B cell (primary cell): ENCODE results near the gene MYL12A. TPM values are rescaled to one million over a fixed set of nuclear protein-coding genes. Genes with fewer than 3 reads are reported as not detected.
A peak's percentile ranks its signal among the peaks of the same experiment; 100 is the strongest.

Source experiments
- ATAC-seq: fragments of 200-7000 bp; cut with Tn5 transposase; one replicate; pipeline ENCODE4 v1.10.0; 2021; ENCODE audit warnings: low read depth, mild to moderate bottlenecking, moderate number of reproducible peaks, moderate library complexity
- CTCF ChIA-PET: fragments of 350-600 bp; sonication (Branson Sonifier 250); formaldehyde crosslinking; loops from one replicate; lab custom pipeline; 2021; ENCODE audit warnings: antibody characterized with exemption, inconsistent platforms; lab: Charles Lee
- POLR2A ChIA-PET: fragments of 350-600 bp; sonication (Branson Sonifier 250); formaldehyde crosslinking; loops from one replicate; lab custom pipeline; 2021; ENCODE audit warnings: antibody characterized with exemption; lab: Charles Lee
- DNase-seq: peaks from one replicate; pipeline ENCODE4 v3.0.0; 2013
- H2AFZ ChIP-seq: 2 replicates; pipeline ENCODE4 v1.6.1; 2012; ENCODE audit warnings: mild to moderate bottlenecking, low read depth, low read length; ENCODE audit not compliant: insufficient read depth, poor library complexity, severe bottlenecking
- H3K27ac ChIP-seq, 2 donors: 1 replicate in 1 of 2; 2 replicates in 1 of 2; pipeline ENCODE4 v1.5.1; 2012 to 2013; ENCODE audit warnings: low read length in 2 of 2, mild to moderate bottlenecking in 2 of 2, moderate library complexity in 1 of 2
- H3K27me3 ChIP-seq, 4 experiments: fragments of 200-600 bp in 1 of 4; sonication (generic) in 1 of 4; replicated peaks in 1 of 4; 1 replicate in 2 of 4; 2 replicates in 2 of 4; pipeline versions ENCODE4 v1.6.1 to v1.7.0; 2013 to 2016; ENCODE audit warnings: low read length in 3 of 4, mild to moderate bottlenecking in 2 of 4, mixed read lengths in 1 of 4, moderate library complexity in 1 of 4; ENCODE audit not compliant: insufficient read depth in 4 of 4, control insufficient read depth in 3 of 4; ENCODE audit errors: control extremely low read depth in 1 of 4
- H3K36me3 ChIP-seq, 2 experiments: replicated peaks in 1 of 2; 1 replicate in 1 of 2; 2 replicates in 1 of 2; pipeline versions ENCODE4 v1.6.1 to v1.7.1; 2013; ENCODE audit warnings: low read length in 1 of 2; ENCODE audit not compliant: insufficient read depth in 2 of 2, control insufficient read depth in 1 of 2; ENCODE audit errors: control extremely low read depth in 1 of 2, extremely low read depth in 1 of 2
- H3K4me1 ChIP-seq, 2 donors: fragments of 200-600 bp in 1 of 2; sonication (generic) in 1 of 2; 1 replicate in 1 of 2; 2 replicates in 1 of 2; pipeline versions ENCODE4 v1.5.1 to v1.6.1; 2013 to 2017; ENCODE audit warnings: low read length in 2 of 2; ENCODE audit not compliant: control insufficient read depth in 2 of 2, insufficient read depth in 2 of 2
- H3K4me2 ChIP-seq: replicated peaks from 2 replicates; pipeline ENCODE3; 2012; ENCODE audit warnings: mild to moderate bottlenecking, low read depth, low read length; ENCODE audit not compliant: poor library complexity, severe bottlenecking
- H3K4me3 ChIP-seq, 5 experiments: fragments of 200-600 bp in 1 of 5; sonication (generic) in 1 of 5; 1 replicate in 3 of 5; 2 replicates in 2 of 5; pipeline versions ENCODE4 v1.5.1 to v1.7.0; 2011 to 2016; ENCODE audit warnings: low read length in 4 of 5, mild to moderate bottlenecking in 4 of 5, low read depth in 2 of 5, control low read depth in 1 of 5, moderate library complexity in 1 of 5; ENCODE audit not compliant: insufficient read depth in 1 of 5; ENCODE audit errors: control extremely low read depth in 1 of 5, extremely low read depth in 1 of 5
- H3K79me2 ChIP-seq: fragments of 200-600 bp; sonication (generic); one replicate; pipeline ENCODE4 v1.6.0; 2016; ENCODE audit warnings: low read length; ENCODE audit not compliant: control insufficient read depth, insufficient read depth
- H3K9ac ChIP-seq: fragments of 200-600 bp; sonication (generic); 2 replicates; pipeline ENCODE4 v1.6.1; 2017; ENCODE audit warnings: mild to moderate bottlenecking, low read length, moderate library complexity
- H3K9me3 ChIP-seq, 3 donors: one replicate each; pipeline versions ENCODE4 v1.6.1 to v1.7.1; 2013; ENCODE audit warnings: low read length in 2 of 3; ENCODE audit not compliant: control insufficient read depth in 2 of 3, insufficient read depth in 1 of 3; ENCODE audit errors: control extremely low read depth in 1 of 3
- H4K20me1 ChIP-seq: 2 replicates; pipeline ENCODE4 v1.6.0; 2012; ENCODE audit warnings: mild to moderate bottlenecking, low read length; ENCODE audit not compliant: insufficient read depth, control insufficient read depth, poor library complexity, severe bottlenecking
- H3K27ac Mint-ChIP-seq: one replicate; pipeline ENCODE4 v1.8.0; 2021; ENCODE audit warnings: mixed read lengths
- H3K27me3 Mint-ChIP-seq: one replicate; pipeline ENCODE4 v1.8.0; 2021; ENCODE audit warnings: mixed read lengths
- H3K4me1 Mint-ChIP-seq: one replicate; pipeline ENCODE4 v1.8.0; 2021; ENCODE audit warnings: mixed read lengths
- H3K4me3 Mint-ChIP-seq: one replicate; pipeline ENCODE4 v1.8.0; 2021; ENCODE audit warnings: mixed read lengths
- H3K9me3 Mint-ChIP-seq: one replicate; pipeline ENCODE4 v1.8.0; 2022; ENCODE audit warnings: mixed read lengths; ENCODE audit not compliant: insufficient read depth
- EZH2 ChIP-seq: IDR thresholded peaks from 2 replicates; pipeline ENCODE4 v1.6.1; 2012; ENCODE audit warnings: borderline replicate concordance, low read depth, mild to moderate bottlenecking, moderate library complexity, low read length; ENCODE audit not compliant: insufficient read depth, poor library complexity, severe bottlenecking
- WGBS: methylation state at CpG from one replicate; pipeline ENCODE4 v1.1.5; 2013; ENCODE audit warnings: missing lambda C conversion rate; ENCODE audit not compliant: insufficient coverage; 5-methylcytosine and 5-hydroxymethylcytosine counted together
- intact Hi-C: fragments of 100-400 bp; cut with micrococcal nuclease; formaldehyde crosslinking; loops from one replicate; pipeline ENCODE4 v1.10.0; 2022
- polyA plus RNA-seq: library from polyadenylated mRNA; depleted of rRNA; stranded (reverse); fragments of >200 nt; gene quantifications from 2 replicates; pipeline ENCODE4 v1.2.3, GENCODE V29; 2012
- total RNA-seq, 2 donors: library from RNA; stranded (reverse); fragments of 120-200 nt in 1 of 2; gene quantifications; 1 replicate in 1 of 2; 2 replicates in 1 of 2; pipeline versions ENCODE4 v1.2.3 to v1.2.4, GENCODE V29; 2013 to 2022
- TF ChIP-seq, protein P1 (sequence below): fragments of 200-600 bp; IDR thresholded peaks from one replicate; pipeline ENCODE4 v1.8.0; 2022; ENCODE audit warnings: antibody characterized with exemption, mild to moderate bottlenecking

MYL12A gene
- total and polyA plus RNA-seq, 2 donors (not counting 1 experiment from before 2014, with no cell fraction given), result 276 to 281 TPM

DNA sequence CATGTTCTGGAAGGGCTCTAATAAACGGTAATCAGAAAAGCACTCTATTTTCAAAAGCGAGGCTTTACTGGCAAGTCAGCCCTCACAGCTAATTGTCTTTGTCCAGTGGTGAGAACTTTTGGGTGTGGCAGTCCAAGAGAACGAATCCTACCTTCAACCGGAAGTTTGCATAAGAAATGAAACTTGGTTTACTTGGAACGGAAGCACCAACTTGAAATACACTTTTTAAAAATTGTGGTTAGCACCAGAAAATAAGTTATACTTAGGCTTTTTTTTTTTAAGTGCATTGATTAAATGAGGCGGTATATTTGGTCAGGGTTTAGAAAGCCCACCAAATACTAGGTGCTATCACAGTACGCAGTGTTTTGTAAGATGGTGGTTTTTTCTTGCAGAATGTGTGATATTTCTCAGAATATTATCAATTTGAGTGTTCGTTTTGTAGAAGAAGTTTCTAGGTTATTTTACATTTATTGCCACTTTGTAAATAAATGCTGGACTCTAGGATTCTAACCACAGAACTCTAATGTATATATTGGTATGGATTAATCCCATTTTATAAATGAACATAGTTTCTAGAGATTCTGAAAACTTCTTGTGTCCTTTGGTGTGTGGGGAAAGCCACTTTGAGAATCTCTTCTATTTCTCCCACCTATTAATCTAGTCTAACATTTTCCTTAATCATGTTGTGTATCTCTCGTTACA, 1.2 kb downstream of the MYL12A start:
- no peaks in the 10 kb centered on the region for H3K9me3 Mint-ChIP-seq
- Histone ChIP-seq H2AFZ (peak overlapping the region; percentile 81), H3K27me3 (no peaks in the 10 kb centered on the region), H3K4me3 (peak overlapping the region; percentile 91 to 99 (median 96)), H3K9me3 (no peaks in the 10 kb centered on the region), H3K4me1 (peaks cover 48 to 53% of the 10 kb centered on the region in 2 donors), H3K79me2 (peaks cover 61% of the 10 kb centered on the region), H4K20me1 (peaks cover 14% of the 10 kb centered on the region), H3K4me2 (peak overlapping the region; percentile 84), H3K27ac (peak overlapping the region; percentile 89 to 94), H3K36me3 (peaks cover 0 to 20% of the 10 kb centered on the region in 2 experiments), H3K9ac (peak overlapping the region; percentile 84)
- DNase-seq (peak; percentile 48), ATAC-seq (no peak)
- WGBS, result 0% methylated on average over 4 of the region's 9 CpGs
- ChIA-PET CTCF (interaction anchor here (0.7 to 7.5 kb wide), 16 partner anchors 8 to 417 kb away, joined by 3 to 155 read pairs (median 13); partner anchors contain the start of gene MYL12B), POLR2A (interaction anchor here (0.6 to 4.2 kb wide), 6 partner anchors 8 to 593 kb away, joined by 3 to 35 read pairs (median 12); partner anchors contain the start of genes MYL12B and SMCHD1)
- no peaks in the 10 kb centered on the region for H3K27me3 Mint-ChIP-seq
- no peak for TF ChIP-seq EZH2
- TF ChIP-seq, protein P1, sequence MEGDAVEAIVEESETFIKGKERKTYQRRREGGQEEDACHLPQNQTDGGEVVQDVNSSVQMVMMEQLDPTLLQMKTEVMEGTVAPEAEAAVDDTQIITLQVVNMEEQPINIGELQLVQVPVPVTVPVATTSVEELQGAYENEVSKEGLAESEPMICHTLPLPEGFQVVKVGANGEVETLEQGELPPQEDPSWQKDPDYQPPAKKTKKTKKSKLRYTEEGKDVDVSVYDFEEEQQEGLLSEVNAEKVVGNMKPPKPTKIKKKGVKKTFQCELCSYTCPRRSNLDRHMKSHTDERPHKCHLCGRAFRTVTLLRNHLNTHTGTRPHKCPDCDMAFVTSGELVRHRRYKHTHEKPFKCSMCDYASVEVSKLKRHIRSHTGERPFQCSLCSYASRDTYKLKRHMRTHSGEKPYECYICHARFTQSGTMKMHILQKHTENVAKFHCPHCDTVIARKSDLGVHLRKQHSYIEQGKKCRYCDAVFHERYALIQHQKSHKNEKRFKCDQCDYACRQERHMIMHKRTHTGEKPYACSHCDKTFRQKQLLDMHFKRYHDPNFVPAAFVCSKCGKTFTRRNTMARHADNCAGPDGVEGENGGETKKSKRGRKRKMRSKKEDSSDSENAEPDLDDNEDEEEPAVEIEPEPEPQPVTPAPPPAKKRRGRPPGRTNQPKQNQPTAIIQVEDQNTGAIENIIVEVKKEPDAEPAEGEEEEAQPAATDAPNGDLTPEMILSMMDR, result no peak
- peak overlapping the region; percentile 91 for H3K4me3 Mint-ChIP-seq
- H3K4me1 Mint-ChIP-seq, result peaks cover 61% of the 10 kb centered on the region
- intact Hi-C loops, result loop anchor here (5.0 kb wide), 1 partner anchor 612 kb away; no protein-coding TSS in a partner anchor
- H3K27ac Mint-ChIP-seq, result peak overlapping the region; percentile 97
